Pancreas (tissue), 10 donors: Measurements from ENCODE around the gene DGKI. TPM values are rescaled to one million over a fixed set of nuclear protein-coding genes. Genes with fewer than 3 reads are reported as not detected.

Experiments used
- ATAC-seq, 4 donors: fragments of 200-7000 bp; cut with Tn5 transposase; one replicate each; pipeline versions ENCODE4 v1.8.0 to v1.9.1; 2020; ENCODE audit warnings: mild to moderate bottlenecking in 4 of 4, moderate library complexity in 4 of 4
- DNase-seq, 6 donors: peaks; one replicate each; pipeline ENCODE4 v3.0.0-alpha.2; 2020
- FAIRE-seq: peaks from 2 replicates; lab custom pipeline; 2012; peaks lifted over from hg19 to GRCh38; lab: Jason Lieb, UNC
- H3K27ac ChIP-seq, 4 donors: fragments of 200-600 bp; sonication (generic); 1 replicate in 3 of 4; 2 replicates in 1 of 4; pipeline versions ENCODE4 v1.5.0 to v1.8.0; 2020
- H3K27me3 ChIP-seq, 4 donors: fragments of 200-600 bp; one replicate each; pipeline ENCODE4 v1.8.0; 2021
- H3K36me3 ChIP-seq, 3 donors: fragments of 200-600 bp; sonication (generic) in 1 of 3; one replicate each; pipeline versions ENCODE4 v1.5.0 to v1.8.0; 2020 to 2021
- H3K4me1 ChIP-seq, 3 donors: fragments of 200-600 bp; one replicate each; pipeline ENCODE4 v1.8.0; 2021
- H3K4me3 ChIP-seq, 4 donors: fragments of 200-600 bp; sonication (generic) in 2 of 4; one replicate each; pipeline versions ENCODE4 v1.5.0 to v1.8.0; 2020 to 2021
- H3K9me3 ChIP-seq, 4 donors: fragments of 200-600 bp; one replicate each; pipeline ENCODE4 v1.8.0; 2021
- WGBS, 2 donors: extraction: QIAGEN DNeasy Blood & Tissue Kit; methylation state at CpG; one replicate each; pipeline ENCODE4 v1.1.7; 2013; 5-methylcytosine and 5-hydroxymethylcytosine counted together
- intact Hi-C, 3 donors: fragments of 100-400 bp; cut with DNase I; formaldehyde crosslinking; loops; one replicate each; pipeline versions ENCODE4 v1.11.1 to v1.14.2; 2022
- polyA plus RNA-seq, 2 donors: library from polyadenylated mRNA; stranded (reverse); fragments of 200-250 nt; gene quantifications; one replicate each; pipeline ENCODE4 v1.2.3, GENCODE V29; 2013
- total RNA-seq, 6 donors: library from RNA; stranded (reverse); fragmentation: NEBNext Ultra II Directional in 4 of 6; extraction: Animal tissue kit (Norgen Biotek cat#: 25700) in 4 of 6; gene quantifications; one replicate each; pipeline versions ENCODE4 v1.2.1 to v1.2.4, GENCODE V29; 2021 to 2023
- TF ChIP-seq, protein P1 (sequence below), 4 donors: fragments of 200-600 bp; sonication (generic) in 3 of 4; IDR thresholded peaks; one replicate each; pipeline versions ENCODE4 v1.5.0 to v1.8.0; 2021; ENCODE audit warnings: antibody characterized with exemption in 4 of 4
- donor health status: healthy with polysubstance abuse.
- donor health status: DM: no; HTN: no; CAD: no; lungs with moderate emphysema.
- donor health status: DM: no; HTN: no; CAD: no.
- donor health status: control.
- donor health status: control.
- donor health status: Bipolar disorder and iron deficiency.
- donor health status: DM: yes; HTN: yes; CAD: no.
- donor health status: DM: no; HTN: no; CAD: no.
- donor health status: DM: no; HTN: no; CAD: no.
- donor health status: DM: yes; HTN: yes; CAD: no.

DGKI gene
- total and polyA plus RNA-seq, 8 donors, result 0.04 to 0.81 (median 0.15) TPM

DNA sequence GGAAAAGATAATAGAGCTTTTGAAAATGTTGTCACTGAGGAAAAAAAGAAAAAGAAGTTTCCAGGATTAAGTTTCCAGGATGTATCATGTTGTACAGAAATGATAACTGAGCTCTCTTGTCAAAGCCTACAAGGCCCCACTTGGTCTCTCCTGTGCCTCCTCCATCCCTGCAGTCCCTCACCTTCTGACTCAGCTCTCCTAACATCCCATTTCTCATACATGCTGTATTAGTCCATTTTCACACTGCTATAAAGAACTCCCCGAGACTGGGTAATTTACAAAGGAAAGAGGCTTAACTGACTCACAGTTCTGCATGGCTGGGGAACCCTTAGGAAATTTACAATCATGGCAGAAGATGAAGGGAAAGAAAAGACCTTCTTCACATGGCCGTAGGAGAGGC lies 3.8 kb upstream of the DGKI start:
- DNase-seq, result no peak
- FAIRE-seq, result no peak
- Histone ChIP-seq H3K27me3 (no peaks in the 10 kb centered on the region), H3K4me3 (no peak overlapping the region), H3K36me3 (no peaks in the 10 kb centered on the region), H3K4me1 (peaks cover 0 to 7% (median 0%) of the 10 kb centered on the region in 3 donors), H3K27ac (no peak overlapping the region), H3K9me3 (no peaks in the 10 kb centered on the region)
- TF ChIP-seq, protein P1, sequence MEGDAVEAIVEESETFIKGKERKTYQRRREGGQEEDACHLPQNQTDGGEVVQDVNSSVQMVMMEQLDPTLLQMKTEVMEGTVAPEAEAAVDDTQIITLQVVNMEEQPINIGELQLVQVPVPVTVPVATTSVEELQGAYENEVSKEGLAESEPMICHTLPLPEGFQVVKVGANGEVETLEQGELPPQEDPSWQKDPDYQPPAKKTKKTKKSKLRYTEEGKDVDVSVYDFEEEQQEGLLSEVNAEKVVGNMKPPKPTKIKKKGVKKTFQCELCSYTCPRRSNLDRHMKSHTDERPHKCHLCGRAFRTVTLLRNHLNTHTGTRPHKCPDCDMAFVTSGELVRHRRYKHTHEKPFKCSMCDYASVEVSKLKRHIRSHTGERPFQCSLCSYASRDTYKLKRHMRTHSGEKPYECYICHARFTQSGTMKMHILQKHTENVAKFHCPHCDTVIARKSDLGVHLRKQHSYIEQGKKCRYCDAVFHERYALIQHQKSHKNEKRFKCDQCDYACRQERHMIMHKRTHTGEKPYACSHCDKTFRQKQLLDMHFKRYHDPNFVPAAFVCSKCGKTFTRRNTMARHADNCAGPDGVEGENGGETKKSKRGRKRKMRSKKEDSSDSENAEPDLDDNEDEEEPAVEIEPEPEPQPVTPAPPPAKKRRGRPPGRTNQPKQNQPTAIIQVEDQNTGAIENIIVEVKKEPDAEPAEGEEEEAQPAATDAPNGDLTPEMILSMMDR (IDR thresholded peaks at IDR 0.05), result no peak
- ATAC-seq, result no peak
- 44 to 77% methylated on average over 2 of the region's 2 CpGs for WGBS, 2 donors
- intact Hi-C loops, result no loop called here

DNA sequence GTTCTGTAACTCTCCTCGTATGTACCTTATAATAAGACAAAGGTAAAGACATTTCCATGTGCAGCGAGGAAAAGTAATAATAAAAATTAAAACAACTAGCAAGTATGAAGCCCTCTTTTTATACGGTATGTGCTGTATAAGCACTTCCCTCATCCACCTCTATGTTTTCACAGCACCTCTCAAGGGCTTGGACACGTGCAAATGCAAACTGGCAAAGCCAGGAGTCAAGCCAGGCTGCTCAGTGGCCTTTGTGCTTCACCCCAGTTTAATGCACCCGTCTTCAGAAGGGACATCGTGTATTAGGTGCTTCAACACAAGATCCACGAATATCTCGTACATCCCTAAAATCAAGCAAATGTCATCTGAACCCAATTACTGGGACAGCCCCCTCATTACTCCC lies 1.3 kb upstream of the DGKI start:
- ATAC-seq (no peak), DNase-seq (no peak), FAIRE-seq (no peak)
- Histone ChIP-seq H3K36me3 (no peaks in the 10 kb centered on the region), H3K4me3 (no peak overlapping the region), H3K27ac (no peak overlapping the region), H3K4me1 (peaks cover 0 to 7% (median 0%) of the 10 kb centered on the region in 3 donors), H3K27me3 (no peaks in the 10 kb centered on the region), H3K9me3 (no peaks in the 10 kb centered on the region)
- TF ChIP-seq, protein P1 (IDR thresholded peaks at IDR 0.05), result no peak
- intact Hi-C loops, result no loop called here
- 51 to 62% methylated on average over 8 of the region's 8 CpGs for WGBS, 2 donors

DNA sequence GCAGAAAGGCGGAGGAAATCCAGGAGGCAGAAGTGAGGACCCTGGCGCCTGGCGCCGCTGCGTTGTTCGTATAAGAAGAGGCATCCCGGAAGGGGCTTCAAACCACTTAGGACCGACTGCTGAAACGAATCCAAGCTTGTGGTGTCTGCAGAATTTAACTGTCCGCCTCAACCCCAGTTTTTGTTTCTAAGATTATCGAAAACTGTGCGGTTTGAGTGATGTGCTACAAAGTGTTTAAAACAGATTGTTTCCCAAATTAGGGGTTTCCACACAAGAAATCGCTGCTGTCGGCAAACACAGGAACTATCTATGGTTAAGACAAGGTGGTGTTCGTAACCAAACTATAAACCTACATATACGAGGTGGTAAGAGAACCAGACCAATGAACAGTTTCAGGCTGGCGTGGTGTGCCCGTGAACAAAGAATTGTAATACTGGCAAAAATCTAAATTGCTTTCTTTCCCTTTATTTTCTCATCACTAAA lies 835 bp upstream of the DGKI start:
- TF ChIP-seq, protein P1 (IDR thresholded peaks at IDR 0.05), result no peak
- Histone ChIP-seq H3K27ac (no peak overlapping the region), H3K27me3 (no peaks in the 10 kb centered on the region), H3K4me3 (peak overlapping the region in 1 of 4 donors; percentile 24), H3K36me3 (no peaks in the 10 kb centered on the region), H3K4me1 (peaks cover 0 to 7% (median 0%) of the 10 kb centered on the region in 3 donors), H3K9me3 (no peaks in the 10 kb centered on the region)
- ATAC-seq, result peak in 2 of 4 donors; percentile 8 to 23
- intact Hi-C loops, result no loop called here
- WGBS, 2 donors, result 25% methylated on average over 18 of the region's 18 CpGs
- DNase-seq, result no peak
- FAIRE-seq, result no peak

DNA sequence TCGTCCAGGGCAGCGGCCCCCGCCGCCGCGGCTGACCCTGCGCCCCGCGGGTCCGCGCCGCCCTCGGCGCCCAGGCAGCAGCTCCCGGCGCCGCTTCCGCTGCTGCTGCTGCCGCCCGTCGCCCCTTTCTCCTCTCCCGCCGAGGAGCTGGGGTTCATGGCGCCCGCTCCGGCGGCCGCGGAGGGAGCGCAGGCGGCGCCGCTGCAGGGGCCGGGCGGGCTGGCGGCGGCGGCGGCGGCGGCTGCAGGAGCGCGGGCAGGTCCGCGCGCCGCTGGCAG lies 286 bp downstream of the DGKI start:
- DNase-seq (peak in 2 of 6 donors; percentile 39 to 56), ATAC-seq (peak in 1 of 4 donors; percentile 54), FAIRE-seq (no peak)
- Histone ChIP-seq H3K27me3 (no peaks in the 10 kb centered on the region), H3K36me3 (no peaks in the 10 kb centered on the region), H3K27ac (no peak overlapping the region), H3K9me3 (no peaks in the 10 kb centered on the region), H3K4me1 (peaks cover 0 to 7% (median 0%) of the 10 kb centered on the region in 3 donors), H3K4me3 (peak overlapping the region in 2 of 4 donors; percentile 9 to 24)
- intact Hi-C loops, result no loop called here
- TF ChIP-seq, protein P1 (IDR thresholded peaks at IDR 0.05), result no peak
- 1% methylated on average over 24 to 47 of the region's 47 CpGs for WGBS, 2 donors

DNA sequence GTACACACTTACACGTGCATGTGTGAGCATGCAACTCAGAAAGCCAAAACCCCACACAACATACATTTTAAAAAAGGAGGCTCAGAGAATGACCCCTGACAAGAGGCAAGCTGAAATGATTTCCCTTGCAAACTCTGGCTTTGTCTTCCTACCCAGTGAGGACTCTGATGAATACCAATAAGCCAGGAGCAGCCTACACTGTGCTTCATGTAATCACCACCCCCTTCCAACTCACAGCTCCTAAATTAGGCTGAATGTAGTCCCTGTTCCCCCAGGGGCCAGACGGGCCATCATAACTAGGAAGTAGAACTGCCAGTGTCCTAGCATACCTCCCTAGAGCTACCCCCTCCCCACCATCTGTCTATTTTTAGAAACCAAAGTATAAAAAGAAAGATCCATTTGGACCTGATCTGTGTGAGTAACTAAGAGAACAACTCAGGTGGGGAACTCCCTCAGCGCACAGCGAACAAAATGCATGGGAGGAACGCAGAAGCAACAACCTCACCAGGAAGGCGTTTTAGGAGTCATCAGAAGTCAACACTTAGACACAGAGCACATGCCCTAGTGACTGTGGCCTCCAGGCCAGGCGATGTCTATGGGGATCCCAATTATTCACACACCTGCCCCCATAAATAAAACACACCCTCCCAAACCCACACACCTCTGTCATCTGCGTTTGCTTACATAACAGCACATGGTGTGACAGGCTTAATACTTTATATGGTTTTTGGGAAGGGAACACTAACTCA lies 1.9 kb downstream of the DGKI start:
- H3K27me3 ChIP-seq, result no peaks in the 10 kb centered on the region
- TF ChIP-seq, protein P1 (IDR thresholded peaks at IDR 0.05), result no peak
- no peak overlapping the region for H3K27ac ChIP-seq
- intact Hi-C loops, result no loop called here
- peaks cover 0 to 7% (median 0%) of the 10 kb centered on the region in 3 donors for H3K4me1 ChIP-seq
- H3K9me3 ChIP-seq, result no peaks in the 10 kb centered on the region
- 79% methylated on average over 8 of the region's 8 CpGs for WGBS, 2 donors
- no peak for DNase-seq
- no peaks in the 10 kb centered on the region for H3K36me3 ChIP-seq
- H3K4me3 ChIP-seq, result no peak overlapping the region
- no peak for ATAC-seq
- FAIRE-seq, result no peak
